COLO829 (cell line): Measurements from ENCODE around the gene PLCXD1.
"Not testable (repeated sequence)": the region's sequence is repeated elsewhere in the genome, so short reads cannot be mapped to it uniquely, and the experiment has no call there.

Experiments used
- DNase-seq: peaks from one replicate; pipeline ENCODE4 v3.0.0; 2012; ENCODE audit warnings: low spot score

Gene PLCXD1

DNA sequence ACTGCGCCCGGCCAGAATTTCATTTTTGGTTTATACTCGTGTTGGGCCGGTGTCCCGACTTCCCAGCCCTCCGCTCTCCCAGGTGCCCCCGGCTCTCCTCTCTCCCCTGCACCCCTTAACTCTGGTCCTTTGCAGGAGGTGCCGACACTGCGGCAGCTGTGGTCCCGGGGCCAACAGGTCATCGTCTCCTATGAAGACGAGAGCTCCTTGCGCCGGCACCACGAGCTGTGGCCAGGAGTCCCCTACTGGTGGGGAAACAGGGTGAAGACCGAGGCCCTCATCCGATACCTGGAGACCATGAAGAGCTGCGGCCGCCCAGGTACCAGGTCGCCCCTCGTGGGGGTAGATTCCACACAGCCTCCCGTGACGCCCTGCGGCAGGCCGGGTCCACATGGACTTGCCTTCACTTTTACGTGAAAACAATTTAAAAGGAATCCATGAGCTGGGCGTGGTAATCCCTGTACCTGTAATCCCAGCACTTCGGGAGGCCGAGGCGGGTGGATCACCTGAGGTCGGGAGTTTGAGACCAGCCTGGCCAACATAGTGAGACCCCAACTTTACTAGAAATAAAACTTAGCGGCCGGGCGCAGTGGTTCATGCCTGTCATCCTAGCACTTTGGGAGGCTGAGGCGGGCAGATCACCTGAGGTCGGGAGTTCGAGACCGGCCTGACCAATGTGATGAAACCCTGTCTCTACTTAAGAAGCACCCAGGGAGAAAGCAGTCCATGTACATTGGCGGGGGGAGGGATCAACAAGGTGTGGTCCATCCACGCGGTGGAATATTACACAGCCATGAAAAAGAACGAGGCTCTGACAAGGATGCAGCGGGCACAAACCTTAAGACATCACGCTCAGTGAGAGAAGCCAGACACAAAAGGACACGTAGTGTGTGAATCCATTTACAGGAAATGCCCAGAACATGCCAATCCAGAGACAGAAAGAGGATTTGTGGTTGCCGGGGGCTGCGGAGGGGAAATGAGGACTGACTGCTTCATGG, 12.0 kb downstream of the PLCXD1 start:
- no peak for DNase-seq

DNA sequence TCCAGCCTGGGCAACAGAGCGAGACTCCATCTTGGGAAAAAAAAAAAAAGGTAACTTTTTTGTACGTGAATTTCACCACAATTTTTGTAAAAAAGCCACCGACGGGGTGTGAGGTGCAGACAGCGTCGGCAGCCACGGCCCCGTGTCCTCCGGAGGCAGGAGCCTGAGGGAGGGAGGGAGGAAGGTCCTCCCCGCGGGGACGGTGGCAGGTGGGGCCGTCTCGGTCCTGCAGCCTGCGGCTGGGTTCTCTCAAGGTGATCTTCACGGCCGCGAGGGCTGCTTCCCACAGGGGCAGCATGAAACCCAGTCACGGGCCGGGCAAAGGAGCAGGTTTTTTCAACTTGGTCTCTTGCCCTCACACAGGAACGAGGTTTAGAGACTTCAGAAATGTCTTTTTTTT, 14.0 kb downstream of the PLCXD1 start:
- no peak for DNase-seq

- no peak for DNase-seq
These were observed 17.8 kb downstream of the PLCXD1 start for GRCh38 chrX:298993-299392.

- no peak for DNase-seq
These were observed 19.2 kb downstream of the PLCXD1 start for GRCh38 chrX:300334-300733.

DNA sequence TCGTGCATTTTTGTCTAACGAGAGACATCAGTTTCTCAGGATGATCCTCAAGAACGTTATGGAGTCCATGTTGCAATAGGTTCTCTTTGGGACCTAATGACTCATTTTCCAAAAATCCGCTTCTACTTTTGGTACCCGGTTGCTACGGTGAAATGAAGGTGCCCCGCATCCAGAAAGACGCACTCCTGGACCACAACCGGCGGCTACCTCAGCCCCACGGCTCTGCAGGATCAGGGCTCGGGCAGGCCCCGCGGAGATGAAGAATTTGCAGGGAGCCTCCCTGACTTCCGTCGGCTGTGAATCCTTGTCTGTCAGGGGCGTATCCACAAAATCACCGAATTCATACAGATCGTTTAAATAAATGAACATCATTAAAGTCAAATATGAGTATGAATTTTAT, 21.8 kb downstream of the PLCXD1 start:
- DNase-seq: no peak

DNA sequence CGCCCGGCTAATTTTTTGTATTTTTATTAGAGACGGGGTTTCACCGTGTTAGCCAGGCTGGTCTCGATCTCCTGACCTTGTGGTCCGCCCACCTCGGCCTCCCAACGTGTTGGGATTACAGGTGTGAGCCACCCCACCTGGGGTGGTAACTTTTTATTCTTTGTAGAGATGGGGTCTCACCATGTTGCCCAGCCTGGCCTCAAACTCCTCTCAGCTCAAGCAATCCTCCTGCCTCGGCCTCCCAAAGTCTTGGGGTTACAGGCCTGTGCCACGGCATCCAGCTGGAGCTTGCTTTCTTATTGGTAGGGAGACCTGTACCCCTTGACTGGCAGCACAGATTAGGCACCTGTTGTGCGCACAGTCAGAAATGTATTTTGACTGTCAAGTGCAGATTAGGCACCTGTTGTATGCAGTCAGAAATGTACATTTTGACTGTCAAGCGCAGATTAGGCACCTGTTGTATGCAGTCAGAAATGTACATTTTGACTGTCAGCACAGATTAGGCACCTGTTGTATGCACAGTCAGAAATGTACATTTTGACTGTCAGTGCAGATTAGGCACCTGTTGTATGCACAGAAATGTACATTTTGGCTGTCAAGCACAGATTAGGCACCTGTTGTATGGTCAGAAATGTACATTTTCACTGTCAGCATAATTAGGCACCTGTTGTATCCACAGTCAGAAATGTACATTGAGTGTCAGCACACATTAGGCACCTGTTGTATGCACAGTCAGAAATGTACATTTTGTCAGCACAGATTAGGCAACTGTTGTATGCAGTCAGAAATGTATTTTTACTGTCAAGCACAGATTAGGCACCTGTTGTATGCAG, 24.8 kb downstream of the PLCXD1 start:
- DNase-seq: not testable (repeated sequence)

DNA sequence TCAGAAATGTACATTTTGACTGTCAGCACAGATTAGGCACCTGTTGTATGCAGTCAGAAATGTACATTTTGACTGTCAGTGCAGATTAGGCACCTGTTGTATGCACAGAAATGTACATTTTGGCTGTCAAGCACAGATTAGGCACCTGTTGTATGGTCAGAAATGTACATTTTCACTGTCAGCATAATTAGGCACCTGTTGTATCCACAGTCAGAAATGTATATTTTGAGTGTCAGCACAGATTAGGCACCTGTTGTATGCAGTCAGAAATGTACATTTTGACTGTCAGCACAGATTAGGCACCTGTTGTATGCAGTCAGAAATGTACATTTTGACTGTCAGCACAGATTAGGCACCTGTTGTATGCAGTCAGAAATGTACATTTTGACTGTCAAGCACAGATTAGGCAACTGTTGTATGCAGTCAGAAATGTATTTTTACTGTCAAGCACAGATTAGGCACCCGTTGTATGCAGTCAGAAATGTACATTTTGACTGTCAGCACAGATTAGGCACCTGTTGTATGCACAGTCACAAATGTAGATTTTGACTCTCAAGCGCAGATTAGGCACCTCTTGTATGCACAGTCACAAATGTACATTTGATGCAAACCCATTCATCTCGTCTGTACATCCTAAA, 25.6 kb downstream of the PLCXD1 start:
- not testable (repeated sequence) for DNase-seq

- DNase-seq: no peak
These were observed 26.3 kb downstream of the PLCXD1 start for GRCh38 chrX:307261-308111.

GRCh38 chrX:308821-309520, 27.8 kb downstream of the PLCXD1 start:
- DNase-seq: no peak

DNA sequence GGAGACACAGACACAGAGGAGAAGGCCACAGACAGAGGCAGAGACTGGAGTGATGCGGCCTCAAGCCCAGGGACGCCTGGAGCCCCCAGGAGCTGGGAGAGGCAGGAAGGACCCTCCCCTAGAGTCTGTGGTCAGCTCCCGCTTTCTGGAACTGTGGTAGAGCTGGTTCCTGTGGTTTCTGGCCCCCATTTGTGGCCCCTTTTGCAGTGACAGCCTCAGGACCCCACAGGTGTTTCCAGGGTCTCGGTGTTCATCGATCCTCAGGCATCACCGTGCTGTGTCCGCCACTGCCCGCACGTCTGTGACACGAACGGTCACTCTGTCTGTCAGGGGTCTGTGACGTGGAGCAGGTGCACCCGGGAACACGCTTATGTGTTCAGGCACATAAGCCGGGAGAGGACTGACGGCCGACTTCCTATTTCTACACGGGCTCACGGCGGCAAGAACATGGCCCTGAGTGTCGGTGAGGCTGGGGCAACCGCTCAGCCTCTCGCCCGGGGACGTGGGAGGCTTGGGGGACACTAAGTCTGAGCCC, 29.5 kb downstream of the PLCXD1 start:
- no peak for DNase-seq

- no peak for DNase-seq
These were observed 30.3 kb downstream of the PLCXD1 start for GRCh38 chrX:311156-312129.

DNA sequence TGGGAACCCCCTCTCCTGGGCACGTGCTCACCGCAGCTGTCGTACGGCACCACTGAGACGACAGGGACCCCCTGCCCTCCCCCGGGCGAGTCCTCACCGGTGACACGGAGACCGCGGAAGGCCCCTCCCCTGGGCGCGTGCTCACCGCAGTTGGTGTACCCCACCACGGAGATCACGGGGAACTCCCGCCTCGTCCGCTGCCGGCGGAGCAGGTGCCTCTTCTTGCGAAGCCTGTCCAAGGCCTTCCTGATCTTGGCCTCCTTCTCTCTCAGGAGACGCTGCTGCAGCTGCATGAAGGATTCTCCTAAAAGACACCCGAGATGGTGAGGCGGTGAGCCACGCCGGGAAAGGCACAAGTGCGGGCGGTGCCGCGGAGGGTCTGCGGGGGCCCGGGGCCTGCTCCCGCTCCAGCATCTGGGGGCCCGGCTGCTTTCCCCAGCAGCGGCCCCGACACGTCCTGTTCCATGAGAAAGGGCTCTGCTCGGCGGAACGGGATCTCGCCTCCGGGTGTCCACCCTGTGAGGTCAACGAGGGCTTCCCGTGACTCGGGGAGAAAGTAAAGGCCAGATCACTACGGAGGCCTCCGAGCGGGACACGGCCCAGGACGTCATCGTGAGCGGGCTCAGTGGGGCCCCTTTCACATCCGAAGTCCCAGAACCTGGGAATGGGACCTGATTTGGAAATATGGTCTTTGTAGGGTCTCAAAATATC, 31.6 kb downstream of the PLCXD1 start:
- no peak for DNase-seq

DNA sequence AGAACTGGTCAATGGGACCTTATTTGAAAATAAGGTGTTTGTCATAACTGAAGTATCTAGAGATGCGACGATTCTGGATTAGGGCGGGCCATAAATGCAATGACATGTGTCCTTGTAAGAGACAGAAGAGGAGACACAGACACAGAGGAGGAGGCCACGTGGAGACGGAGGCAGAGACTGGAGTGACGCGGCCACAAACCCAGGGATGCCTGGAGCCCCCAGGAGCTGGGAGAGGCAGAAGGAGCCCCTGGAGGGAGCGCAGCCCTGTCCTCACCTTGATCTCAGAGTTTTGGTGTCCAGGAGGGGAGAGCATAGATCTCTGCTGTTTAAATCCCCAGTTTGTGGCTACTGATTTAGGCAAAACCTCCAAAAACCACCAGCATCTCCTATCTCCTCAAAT, 32.4 kb downstream of the PLCXD1 start:
- DNase-seq: no peak

DNA sequence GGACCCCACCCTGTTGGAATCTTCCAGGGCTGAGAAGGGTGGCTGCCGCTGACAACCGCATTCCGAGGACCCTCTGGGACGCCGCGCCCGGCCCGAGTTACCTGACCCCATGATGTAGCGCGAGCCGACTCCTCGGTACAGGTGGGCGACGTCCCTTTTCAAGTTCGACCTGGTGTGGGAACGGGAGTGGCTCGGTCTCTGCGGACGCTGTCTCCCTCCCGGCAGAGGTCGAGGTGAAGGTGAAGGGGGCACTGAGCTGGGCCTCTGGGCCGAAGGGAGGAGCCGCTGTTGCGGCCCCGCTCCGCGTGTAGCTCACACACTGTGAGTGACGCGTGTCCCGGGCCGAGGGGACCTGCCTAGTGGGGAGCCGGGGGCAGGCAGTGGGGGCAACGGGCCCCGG, 32.9 kb downstream of the PLCXD1 start:
- DNase-seq: no peak

DNA sequence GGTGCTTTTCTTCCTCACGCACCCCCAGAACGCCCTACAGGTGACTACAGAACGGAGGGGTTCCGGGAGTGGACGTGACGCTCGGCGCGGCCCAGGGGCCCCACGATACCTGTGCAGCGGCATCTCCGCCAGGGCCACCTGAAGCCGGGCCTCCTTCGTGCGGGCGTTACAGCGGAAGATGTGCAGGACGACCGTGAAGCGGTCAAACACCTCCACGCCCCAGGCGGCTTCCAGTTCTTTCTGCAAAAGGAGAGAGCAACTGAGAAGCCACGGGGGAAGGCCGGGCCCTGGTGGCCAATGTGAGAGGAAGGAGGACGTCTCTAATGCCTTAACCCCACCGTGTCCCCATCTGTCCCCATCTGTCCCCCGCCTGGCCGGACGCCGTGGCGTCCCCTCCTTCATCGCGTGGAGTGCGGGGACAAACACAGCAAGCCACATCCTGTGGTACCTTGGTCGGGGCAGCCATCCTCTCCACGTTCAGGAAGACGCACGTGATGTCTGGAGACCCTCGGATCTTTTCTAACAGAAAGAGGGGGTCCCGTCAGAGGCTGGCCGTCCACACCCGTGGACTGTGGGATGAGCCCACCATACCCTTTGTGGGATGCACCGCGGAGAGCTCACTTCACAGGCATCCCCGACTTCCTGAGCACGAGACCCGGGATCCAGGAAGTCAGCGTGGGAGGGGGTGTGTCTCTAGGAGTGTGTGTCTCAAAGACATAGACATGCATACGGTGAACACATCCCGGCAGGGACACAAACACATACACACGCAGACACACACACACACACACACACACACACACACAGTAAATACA, 33.8 kb downstream of the PLCXD1 start:
- no peak for DNase-seq

- no peak for DNase-seq
These were observed 35.5 kb downstream of the PLCXD1 start for GRCh38 chrX:316351-317325.
